GM12873 (cell line): ENCODE measurements around the gene SLC38A3.

Source experiments
- CTCF ChIP-seq: IDR thresholded peaks from 2 replicates; pipeline ENCODE4 v1.5.1; 2012; ENCODE audit warnings: low read depth, mild to moderate bottlenecking, moderate library complexity, low read length, control low read depth; ENCODE audit not compliant: insufficient read depth; ENCODE audit errors: missing control alignments

Gene SLC38A3

GRCh38 chr3:50160561-50160983 is 44.5 kb upstream of the SLC38A3 start:
- TF ChIP-seq CTCF: no peak

GRCh38 chr3:50161320-50161719 is 43.8 kb upstream of the SLC38A3 start:
- no peak for TF ChIP-seq CTCF

GRCh38 chr3:50162034-50162883 is 42.8 kb upstream of the SLC38A3 start:
- TF ChIP-seq CTCF: no peak

GRCh38 chr3:50163572-50164455 is 41.3 kb upstream of the SLC38A3 start:
- no peak for TF ChIP-seq CTCF

- no peak for TF ChIP-seq CTCF
Measured at GRCh38 chr3:50164481-50164880, 40.6 kb upstream of the SLC38A3 start.

- TF ChIP-seq CTCF: no peak
Measured at GRCh38 chr3:50164984-50165909, 39.8 kb upstream of the SLC38A3 start.
